H9 (cell line): ENCODE results near the gene UBAC2. TPM values are rescaled to one million over a fixed set of nuclear protein-coding genes. Genes with fewer than 3 reads are reported as not detected.

ENCODE experiments used
- DNase-seq: peaks from one replicate; pipeline ENCODE4 v3.0.0-alpha.2; 2017
- H2AFZ ChIP-seq: one replicate; pipeline ENCODE4 v1.6.1; 2013; ENCODE audit warnings: mild to moderate bottlenecking, low read length, control low read depth, moderate library complexity
- H2AK5ac ChIP-seq: 2 replicates; pipeline ENCODE4 v1.6.1; 2013; ENCODE audit warnings: low read length, control low read depth, mixed read lengths; ENCODE audit not compliant: insufficient read length
- H2BK120ac ChIP-seq: one replicate; pipeline ENCODE4 v1.6.1; 2013; ENCODE audit warnings: low read depth, mild to moderate bottlenecking, low read length, control low read depth, inconsistent platforms; ENCODE audit not compliant: poor library complexity, severe bottlenecking
- H2BK12ac ChIP-seq: 2 replicates; pipeline ENCODE4 v1.6.1; 2013; ENCODE audit warnings: low read length, control low read depth, mixed read lengths, low read depth; ENCODE audit not compliant: insufficient read length
- H2BK15ac ChIP-seq: 2 replicates; pipeline ENCODE4 v1.6.1; 2013; ENCODE audit warnings: low read depth, low read length, control low read depth
- H2BK20ac ChIP-seq: one replicate; pipeline ENCODE4 v1.6.1; 2013; ENCODE audit warnings: low read depth, mild to moderate bottlenecking, low read length, control low read depth, inconsistent platforms; ENCODE audit not compliant: poor library complexity, severe bottlenecking
- H2BK5ac ChIP-seq: 2 replicates; pipeline ENCODE4 v1.6.1; 2013; ENCODE audit warnings: low read length, control low read depth, mixed read lengths; ENCODE audit not compliant: insufficient read length
- H3K14ac ChIP-seq: 2 replicates; pipeline ENCODE4 v1.6.1; 2013; ENCODE audit warnings: low read length, control low read depth; ENCODE audit not compliant: insufficient read depth
- H3K18ac ChIP-seq: 2 replicates; pipeline ENCODE4 v1.6.1; 2013; ENCODE audit warnings: low read depth, mild to moderate bottlenecking, mixed read lengths, low read length, control low read depth; ENCODE audit not compliant: insufficient read length
- H3K23ac ChIP-seq: 2 replicates; pipeline ENCODE4 v1.6.1; 2013; ENCODE audit warnings: low read length, control low read depth, mixed read lengths, low read depth; ENCODE audit not compliant: insufficient read length
- H3K23me2 ChIP-seq: 2 replicates; pipeline ENCODE4 v1.6.1; 2013; ENCODE audit warnings: low read depth, mild to moderate bottlenecking, mixed read lengths, low read length, control low read depth; ENCODE audit not compliant: insufficient read length, poor library complexity, severe bottlenecking
- H3K27ac ChIP-seq: 2 replicates; pipeline ENCODE4 v1.5.1; 2013; ENCODE audit warnings: low read length, control low read depth, mixed read lengths, low read depth; ENCODE audit not compliant: insufficient read length
- H3K27me3 ChIP-seq: 2 replicates; pipeline ENCODE4 v1.6.1; 2013; ENCODE audit warnings: low read length, control low read depth, inconsistent platforms; ENCODE audit not compliant: insufficient read depth
- H3K4ac ChIP-seq: 2 replicates; pipeline ENCODE4 v1.6.1; 2013; ENCODE audit warnings: low read depth, mild to moderate bottlenecking, control low read depth, inconsistent platforms, low read length, moderate library complexity
- H3K4me1 ChIP-seq: 2 replicates; pipeline ENCODE4 v1.6.1; 2013; ENCODE audit warnings: low read length, control low read depth, inconsistent platforms; ENCODE audit not compliant: insufficient read depth
- H3K4me2 ChIP-seq: 2 replicates; pipeline ENCODE4 v1.6.1; 2013; ENCODE audit warnings: low read length, control low read depth, mixed read lengths; ENCODE audit not compliant: insufficient read length, insufficient read depth
- H3K56ac ChIP-seq: 2 replicates; pipeline ENCODE4 v1.6.1; 2013; ENCODE audit warnings: low read depth, mild to moderate bottlenecking, mixed read lengths, low read length, control low read depth; ENCODE audit not compliant: insufficient read length
- H3K79me1 ChIP-seq: 2 replicates; pipeline ENCODE4 v1.6.1; 2013; ENCODE audit warnings: low read depth, mild to moderate bottlenecking, moderate library complexity, low read length, control low read depth, inconsistent platforms; ENCODE audit not compliant: insufficient read depth, poor library complexity, severe bottlenecking
- H3K79me2 ChIP-seq: 2 replicates; pipeline ENCODE4 v1.6.1; 2013; ENCODE audit warnings: low read length, control low read depth, inconsistent platforms; ENCODE audit not compliant: insufficient read depth
- H3K9ac ChIP-seq: 2 replicates; pipeline ENCODE4 v1.6.1; 2013; ENCODE audit warnings: low read length, control low read depth, mixed read lengths; ENCODE audit not compliant: insufficient read length; ENCODE audit errors: extremely low read depth
- H3K9me3 ChIP-seq: one replicate; pipeline ENCODE4 v1.6.1; 2013; ENCODE audit warnings: low read depth, low read length, inconsistent platforms; ENCODE audit not compliant: control insufficient read depth
- H3T11ph ChIP-seq: one replicate; pipeline ENCODE4 v1.6.1; 2013; ENCODE audit warnings: mild to moderate bottlenecking, low read length, control low read depth, inconsistent platforms
- H4K20me1 ChIP-seq: one replicate; pipeline ENCODE4 v1.6.1; 2013; ENCODE audit not compliant: control insufficient read depth, insufficient read length, insufficient read depth
- H4K5ac ChIP-seq: 2 replicates; pipeline ENCODE4 v1.6.1; 2013; ENCODE audit warnings: low read depth, mild to moderate bottlenecking, mixed read lengths, low read length, control low read depth; ENCODE audit not compliant: insufficient read length
- H4K8ac ChIP-seq: replicated peaks from 2 replicates; pipeline ENCODE4 v1.6.1; 2013; ENCODE audit warnings: low read length, control low read depth, mixed read lengths, low read depth; ENCODE audit not compliant: insufficient read length
- H4K91ac ChIP-seq: 2 replicates; pipeline ENCODE4 v1.6.1; 2013; ENCODE audit warnings: low read depth, mild to moderate bottlenecking, moderate library complexity, mixed read lengths, low read length, control low read depth; ENCODE audit not compliant: insufficient read length
- H3K27ac Mint-ChIP-seq, 3 experiments: 2 replicates in 2 of 3; 3 replicates in 1 of 3; pipeline ENCODE4 v1.8.0; 2020 to 2021; ENCODE audit warnings: mixed read lengths in 3 of 3, mild to moderate bottlenecking in 1 of 3, moderate library complexity in 1 of 3
- H3K27me3 Mint-ChIP-seq: 2 replicates; pipeline ENCODE4 v1.8.0; 2021; ENCODE audit warnings: low read depth, mild to moderate bottlenecking, moderate library complexity, mixed read lengths
- H3K36me3 Mint-ChIP-seq, 3 experiments: 2 replicates in 2 of 3; 3 replicates in 1 of 3; pipeline ENCODE4 v1.8.0; 2020 to 2021; ENCODE audit warnings: low read depth in 3 of 3, mixed read lengths in 3 of 3; ENCODE audit not compliant: insufficient read depth in 1 of 3
- H3K4me1 Mint-ChIP-seq, 2 experiments: 2 replicates each; pipeline ENCODE4 v1.8.0; 2020; ENCODE audit warnings: mixed read lengths in 2 of 2
- H3K4me3 Mint-ChIP-seq, 2 experiments: 2 replicates in 1 of 2; 3 replicates in 1 of 2; pipeline ENCODE4 v1.8.0; 2020 to 2021; ENCODE audit warnings: mild to moderate bottlenecking in 2 of 2, mixed read lengths in 2 of 2, moderate library complexity in 1 of 2
- H3K9me3 Mint-ChIP-seq, 2 experiments: 2 replicates in 1 of 2; 3 replicates in 1 of 2; pipeline ENCODE4 v1.8.0; 2020; ENCODE audit warnings: mild to moderate bottlenecking in 2 of 2, mixed read lengths in 2 of 2, moderate library complexity in 1 of 2
- WGBS: extraction: QIAGEN DNeasy Blood & Tissue Kit; methylation state at CpG from one replicate; pipeline ENCODE4 v1.1.7; 2013; ENCODE audit warnings: missing lambda C conversion rate, low lambda C conversion rate, mixed read lengths; ENCODE audit not compliant: insufficient read length; ENCODE audit errors: extremely low coverage; 5-methylcytosine and 5-hydroxymethylcytosine counted together
- total RNA-seq: library from RNA; stranded (reverse); gene quantifications from 2 replicates; pipeline ENCODE4 v1.2.1, GENCODE V29; 2021
- TF ChIP-seq, protein P1 (sequence below): fragments of 200-600 bp; sonication (generic); conservative IDR thresholded peaks from 3 replicates; pipeline ENCODE4 v1.8.0; 2021; ENCODE audit warnings: antibody characterized with exemption, mild to moderate bottlenecking

The UBAC2 gene
- total RNA-seq, 1 experiment from 2014 or later = 52.3 TPM

DNA sequence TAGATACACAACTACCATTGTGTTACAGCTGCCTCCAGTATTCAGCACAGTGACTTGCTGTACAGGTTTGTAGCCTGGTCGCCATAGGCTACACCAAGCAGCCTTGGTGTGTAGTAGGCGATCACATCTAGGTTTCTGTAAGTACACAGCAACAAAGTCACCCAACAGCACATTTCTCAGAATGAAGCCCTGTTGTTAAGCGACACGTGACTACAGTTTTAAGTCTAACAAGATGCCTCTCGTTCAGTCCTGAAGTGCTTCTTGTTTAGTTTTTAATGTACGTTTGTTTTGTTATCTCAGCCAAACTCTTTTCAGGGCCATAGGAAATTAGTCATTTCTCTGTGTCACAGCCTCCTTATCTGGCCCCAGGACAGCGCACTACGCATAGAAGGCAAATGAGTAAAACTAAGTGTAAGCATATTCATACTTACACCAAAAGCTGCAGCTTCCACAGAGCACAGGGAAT lies 156.5 kb downstream of the UBAC2 start:
- Histone ChIP-seq H2BK120ac (no peak overlapping the region), H2BK12ac (no peak overlapping the region), H3K56ac (no peak overlapping the region), H2AK5ac (no peak overlapping the region), H3T11ph (no peak overlapping the region), H2BK5ac (no peak overlapping the region), H3K23me2 (no peaks in the 10 kb centered on the region), H3K9me3 (no peaks in the 10 kb centered on the region), H3K27ac (no peak overlapping the region), H4K20me1 (no peaks in the 10 kb centered on the region), H4K8ac (no peak overlapping the region), H3K4me1 (no peaks in the 10 kb centered on the region; the same call in 1 of the 2 replicates), H3K14ac (no peak overlapping the region), H3K4ac (no peak overlapping the region), H3K9ac (no peak overlapping the region), H2BK20ac (no peak overlapping the region), H3K79me1 (no peaks in the 10 kb centered on the region), H2AFZ (no peak overlapping the region), H3K79me2 (no peaks in the 10 kb centered on the region), H3K4me2 (no peak overlapping the region), H3K27me3 (no peaks in the 10 kb centered on the region), H4K91ac (no peak overlapping the region), H3K18ac (no peak overlapping the region), H4K5ac (no peak overlapping the region), H2BK15ac (no peak overlapping the region), H3K23ac (no peak overlapping the region)
- DNase-seq = no peak
- H3K4me3 Mint-ChIP-seq = no peak overlapping the region
- no peak overlapping the region for H3K27ac Mint-ChIP-seq
- WGBS = no CpG with 5 or more reads among the region's 8 CpGs
- no peaks in the 10 kb centered on the region for H3K27me3 Mint-ChIP-seq
- TF ChIP-seq, protein P1, sequence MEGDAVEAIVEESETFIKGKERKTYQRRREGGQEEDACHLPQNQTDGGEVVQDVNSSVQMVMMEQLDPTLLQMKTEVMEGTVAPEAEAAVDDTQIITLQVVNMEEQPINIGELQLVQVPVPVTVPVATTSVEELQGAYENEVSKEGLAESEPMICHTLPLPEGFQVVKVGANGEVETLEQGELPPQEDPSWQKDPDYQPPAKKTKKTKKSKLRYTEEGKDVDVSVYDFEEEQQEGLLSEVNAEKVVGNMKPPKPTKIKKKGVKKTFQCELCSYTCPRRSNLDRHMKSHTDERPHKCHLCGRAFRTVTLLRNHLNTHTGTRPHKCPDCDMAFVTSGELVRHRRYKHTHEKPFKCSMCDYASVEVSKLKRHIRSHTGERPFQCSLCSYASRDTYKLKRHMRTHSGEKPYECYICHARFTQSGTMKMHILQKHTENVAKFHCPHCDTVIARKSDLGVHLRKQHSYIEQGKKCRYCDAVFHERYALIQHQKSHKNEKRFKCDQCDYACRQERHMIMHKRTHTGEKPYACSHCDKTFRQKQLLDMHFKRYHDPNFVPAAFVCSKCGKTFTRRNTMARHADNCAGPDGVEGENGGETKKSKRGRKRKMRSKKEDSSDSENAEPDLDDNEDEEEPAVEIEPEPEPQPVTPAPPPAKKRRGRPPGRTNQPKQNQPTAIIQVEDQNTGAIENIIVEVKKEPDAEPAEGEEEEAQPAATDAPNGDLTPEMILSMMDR = no peak
- no peaks in the 10 kb centered on the region for H3K9me3 Mint-ChIP-seq
- peaks cover 13 to 41% (median 39%) of the 10 kb centered on the region in 3 experiments for H3K36me3 Mint-ChIP-seq
- H3K4me1 Mint-ChIP-seq = peaks cover 15% of the 10 kb centered on the region in 2 experiments
